HepG2 (cell line): ENCODE measurements around the gene ALDH1A1. TPM values are rescaled to one million over a fixed set of nuclear protein-coding genes. Genes with fewer than 3 reads are reported as not detected.

Source experiments
- CEBPG ChIP-seq: IDR thresholded peaks from 2 replicates; pipeline ENCODE4 v1.6.1; 2016
- ELF1 ChIP-seq: sonication (generic); formaldehyde crosslinking; IDR thresholded peaks from 2 replicates; pipeline ENCODE4 v1.4.0; 2020; ENCODE audit warnings: missing genetic modification reagents
- GTF3A ChIP-seq: sonication (generic); formaldehyde crosslinking; conservative IDR thresholded peaks from 2 replicates; pipeline ENCODE4 v1.4.0; 2020; ENCODE audit warnings: mild to moderate bottlenecking, missing genetic modification reagents
- HINFP ChIP-seq: sonication (generic); formaldehyde crosslinking; IDR thresholded peaks from 2 replicates; pipeline ENCODE4 v1.4.0; 2020; ENCODE audit warnings: low read depth, mild to moderate bottlenecking, missing genetic modification reagents
- KDM1A ChIP-seq: IDR thresholded peaks from 2 replicates; pipeline ENCODE4 v1.6.1; 2016; ENCODE audit warnings: missing compliant biosample characterization
- KLF11 ChIP-seq: IDR thresholded peaks from 2 replicates; pipeline ENCODE4 v1.6.1; 2016; ENCODE audit warnings: missing compliant biosample characterization
- NFE2 ChIP-seq: sonication (generic); formaldehyde crosslinking; IDR thresholded peaks from 2 replicates; pipeline ENCODE4 v1.4.0; 2020; ENCODE audit warnings: missing genetic modification reagents
- NR2F1 ChIP-seq, 2 experiments: fragments of 450-650 bp in 1 of 2; formaldehyde crosslinking in 1 of 2; IDR thresholded peaks; 2 replicates each; pipeline versions ENCODE4 v1.5.0 to v1.6.1; 2016 to 2020; ENCODE audit warnings: mild to moderate bottlenecking in 1 of 2, missing compliant biosample characterization in 1 of 2, missing genetic modification reagents in 1 of 2, moderate library complexity in 1 of 2
- U2AF2 ChIP-seq: fragments of 200-400 bp; formaldehyde crosslinking; IDR thresholded peaks from 2 replicates; pipeline ENCODE4 v1.6.1; 2017; ENCODE audit warnings: low read depth, mild to moderate bottlenecking, low read length
- ZBTB43 ChIP-seq: sonication (generic); formaldehyde crosslinking; conservative IDR thresholded peaks from 2 replicates; pipeline ENCODE4 v1.4.0; 2020; ENCODE audit warnings: missing genetic modification reagents
- ZBTB7B ChIP-seq: sonication (generic); formaldehyde crosslinking; IDR thresholded peaks from 2 replicates; pipeline ENCODE4 v1.4.0; 2020; ENCODE audit warnings: missing genetic modification reagents
- ZFY ChIP-seq: sonication (generic); formaldehyde crosslinking; IDR thresholded peaks from 2 replicates; pipeline ENCODE4 v1.4.0; 2020; ENCODE audit warnings: missing genetic modification reagents
- ZFYVE20 ChIP-seq: sonication (generic); formaldehyde crosslinking; IDR thresholded peaks from 2 replicates; pipeline ENCODE4 v1.8.0; 2023; ENCODE audit warnings: low read depth, mild to moderate bottlenecking, moderate library complexity, missing genetic modification reagents, borderline replicate concordance
- ZIK1 ChIP-seq: sonication (generic); formaldehyde crosslinking; IDR thresholded peaks from 2 replicates; pipeline ENCODE4 v1.5.0; 2020; ENCODE audit warnings: mild to moderate bottlenecking, low read depth, missing genetic modification reagents, borderline replicate concordance
- ZNF326 ChIP-seq: sonication (generic); formaldehyde crosslinking; IDR thresholded peaks from 2 replicates; pipeline ENCODE4 v1.4.0; 2020; ENCODE audit warnings: missing genetic modification reagents, borderline replicate concordance
- ZNF431 ChIP-seq: sonication (generic); formaldehyde crosslinking; IDR thresholded peaks from 2 replicates; pipeline ENCODE4 v1.9.0; 2022; ENCODE audit warnings: missing genetic modification reagents, low read depth, mild to moderate bottlenecking, borderline replicate concordance
- ZNF44 ChIP-seq: sonication (generic); formaldehyde crosslinking; IDR thresholded peaks from 2 replicates; pipeline ENCODE4 v1.5.1; 2020; ENCODE audit warnings: mild to moderate bottlenecking, missing genetic modification reagents
- ZNF468 ChIP-seq: sonication (generic); formaldehyde crosslinking; IDR thresholded peaks from 2 replicates; pipeline ENCODE4 v1.8.0; 2022; ENCODE audit warnings: mild to moderate bottlenecking, moderate library complexity, missing genetic modification reagents
- ZNF746 ChIP-seq: sonication (generic); formaldehyde crosslinking; IDR thresholded peaks from 2 replicates; pipeline ENCODE4 v1.8.0; 2022; ENCODE audit warnings: mild to moderate bottlenecking, missing genetic modification reagents
- ZNF772 ChIP-seq: sonication (generic); formaldehyde crosslinking; IDR thresholded peaks from 2 replicates; pipeline ENCODE4 v1.5.0; 2020; ENCODE audit warnings: mild to moderate bottlenecking, missing genetic modification reagents
- ZSCAN12 ChIP-seq: sonication (generic); formaldehyde crosslinking; IDR thresholded peaks from 2 replicates; pipeline ENCODE4 v1.9.0; 2021; ENCODE audit warnings: mild to moderate bottlenecking, missing genetic modification reagents
- polyA plus RNA-seq, 8 experiments: library from polyadenylated mRNA; depleted of rRNA in 3 of 8; stranded (reverse) in 7 of 8; unstranded in 1 of 8; fragments of >200 nt; fragmentation: Illumina TruSeq in 4 of 8; extraction: Trizol in 4 of 8; gene quantifications; 2 replicates each; pipeline versions ENCODE4 v1.2.1 to v1.2.3, GENCODE V29; 2011 to 2016; ENCODE audit warnings: low read depth in 4 of 8, missing spikeins in 1 of 8, mixed read lengths in 1 of 8; ENCODE audit not compliant: insufficient read depth in 1 of 8
- total RNA-seq, 5 experiments: library from RNA; depleted of rRNA; stranded (reverse); fragments of >200 nt; fragmentation: Illumina TruSeq; extraction: Trizol; gene quantifications; 2 replicates each; pipeline ENCODE4 v1.2.3, GENCODE V29; 2016; ENCODE audit warnings: low read depth in 1 of 5
- TF ChIP-seq, protein P1 (sequence below): sonication (generic); formaldehyde crosslinking; IDR thresholded peaks from 2 replicates; pipeline ENCODE4 v1.5.1; 2020; ENCODE audit warnings: missing genetic modification reagents, mild to moderate bottlenecking, borderline replicate concordance
- TF ChIP-seq, protein P2 (sequence below): sonication (generic); formaldehyde crosslinking; IDR thresholded peaks from 2 replicates; pipeline ENCODE4 v1.4.0; 2020; ENCODE audit warnings: mild to moderate bottlenecking, missing genetic modification reagents
- TF ChIP-seq, protein P3 (sequence below): conservative IDR thresholded peaks from 2 replicates; pipeline ENCODE4 v1.6.1; 2018; ENCODE audit warnings: missing genetic modification reagents

The ALDH1A1 gene
- total and polyA plus RNA-seq, 2 of the 13 experiments (the other 11 are each of a cell fraction or from before 2014, with no cell fraction given) = 88.2 to 439 TPM

- TF ChIP-seq GTF3A (CRISPR knock-in tag) (no peak), ZNF746 (CRISPR knock-in tag) (0 out of 2 replicates have a peak, but pooled peaks have one; percentile 32), ELF1 (no peak), ZBTB7B (peak; percentile 60), CEBPG (CRISPR knock-in tag) (0 out of 2 replicates have a peak, but pooled peaks have one; percentile 17), ZFYVE20 (CRISPR knock-in tag) (no peak), KDM1A (CRISPR knock-in tag) (0 out of 2 replicates have a peak, but pooled peaks have one; percentile 33), HINFP (CRISPR knock-in tag) (peak; percentile 68; the same call in 1 of the 2 replicates), ZNF431 (CRISPR knock-in tag) (peak; percentile 49; the same call in 1 of the 2 replicates), U2AF2 (no peak), ZIK1 (CRISPR knock-in tag) (no peak), NFE2 (CRISPR knock-in tag) (peak; percentile 74; the same call in 1 of the 2 replicates), ZNF772 (peak; percentile 51; the same call in 1 of the 2 replicates), ZNF44 (CRISPR knock-in tag) (no peak), ZSCAN12 (no peak), ZNF468 (CRISPR knock-in tag) (no peak), ZBTB43 (CRISPR knock-in tag) (peak; percentile 74; the same call in 1 of the 2 replicates), NR2F1 (CRISPR knock-in tag; IDR thresholded peaks at IDR 0.05) (peak; percentile 27 to 76; a peak in 2 of 4 replicates), ZNF326 (CRISPR knock-in tag) (no peak), ZFY (peak; percentile 86), KLF11 (CRISPR knock-in tag) (no peak)
- TF ChIP-seq, protein P1, sequence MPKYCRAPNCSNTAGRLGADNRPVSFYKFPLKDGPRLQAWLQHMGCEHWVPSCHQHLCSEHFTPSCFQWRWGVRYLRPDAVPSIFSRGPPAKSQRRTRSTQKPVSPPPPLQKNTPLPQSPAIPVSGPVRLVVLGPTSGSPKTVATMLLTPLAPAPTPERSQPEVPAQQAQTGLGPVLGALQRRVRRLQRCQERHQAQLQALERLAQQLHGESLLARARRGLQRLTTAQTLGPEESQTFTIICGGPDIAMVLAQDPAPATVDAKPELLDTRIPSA (CRISPR knock-in tag) = 0 out of 2 replicates have a peak, but pooled peaks have one; percentile 6
- TF ChIP-seq, protein P2, sequence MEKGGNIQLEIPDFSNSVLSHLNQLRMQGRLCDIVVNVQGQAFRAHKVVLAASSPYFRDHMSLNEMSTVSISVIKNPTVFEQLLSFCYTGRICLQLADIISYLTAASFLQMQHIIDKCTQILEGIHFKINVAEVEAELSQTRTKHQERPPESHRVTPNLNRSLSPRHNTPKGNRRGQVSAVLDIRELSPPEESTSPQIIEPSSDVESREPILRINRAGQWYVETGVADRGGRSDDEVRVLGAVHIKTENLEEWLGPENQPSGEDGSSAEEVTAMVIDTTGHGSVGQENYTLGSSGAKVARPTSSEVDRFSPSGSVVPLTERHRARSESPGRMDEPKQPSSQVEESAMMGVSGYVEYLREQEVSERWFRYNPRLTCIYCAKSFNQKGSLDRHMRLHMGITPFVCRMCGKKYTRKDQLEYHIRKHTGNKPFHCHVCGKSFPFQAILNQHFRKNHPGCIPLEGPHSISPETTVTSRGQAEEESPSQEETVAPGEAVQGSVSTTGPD = peak; percentile 82; the same call in 1 of the 2 replicates
- TF ChIP-seq, protein P3, sequence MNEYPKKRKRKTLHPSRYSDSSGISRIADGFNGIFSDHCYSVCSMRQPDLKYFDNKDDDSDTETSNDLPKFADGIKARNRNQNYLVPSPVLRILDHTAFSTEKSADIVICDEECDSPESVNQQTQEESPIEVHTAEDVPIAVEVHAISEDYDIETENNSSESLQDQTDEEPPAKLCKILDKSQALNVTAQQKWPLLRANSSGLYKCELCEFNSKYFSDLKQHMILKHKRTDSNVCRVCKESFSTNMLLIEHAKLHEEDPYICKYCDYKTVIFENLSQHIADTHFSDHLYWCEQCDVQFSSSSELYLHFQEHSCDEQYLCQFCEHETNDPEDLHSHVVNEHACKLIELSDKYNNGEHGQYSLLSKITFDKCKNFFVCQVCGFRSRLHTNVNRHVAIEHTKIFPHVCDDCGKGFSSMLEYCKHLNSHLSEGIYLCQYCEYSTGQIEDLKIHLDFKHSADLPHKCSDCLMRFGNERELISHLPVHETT = no peak
Observed at GRCh38 chr9:72858089-72858912, 94.6 kb downstream of the ALDH1A1 start (continued).
